Coronary artery (tissue), 2 donors: Measurements from ENCODE around the gene GBP7.

ENCODE experiments used
- DNase-seq: peaks from one replicate; pipeline ENCODE4 v3.0.0-alpha.2; 2017; ENCODE audit warnings: low spot score
- H3K27ac ChIP-seq, 2 donors: fragments of 200-600 bp; sonication (generic); one replicate each; pipeline ENCODE4 v1.5.1; 2016 to 2019
- H3K4me3 ChIP-seq: fragments of 200-600 bp; sonication (generic); 2 replicates; pipeline ENCODE4 v1.5.1; 2016; ENCODE audit warnings: mild to moderate bottlenecking, moderate library complexity
- TF ChIP-seq, protein P1 (sequence below): fragments of 200-600 bp; sonication (generic); IDR thresholded peaks from one replicate; pipeline ENCODE4 v1.5.1; 2019; ENCODE audit warnings: antibody characterized with exemption

Gene GBP7

DNA sequence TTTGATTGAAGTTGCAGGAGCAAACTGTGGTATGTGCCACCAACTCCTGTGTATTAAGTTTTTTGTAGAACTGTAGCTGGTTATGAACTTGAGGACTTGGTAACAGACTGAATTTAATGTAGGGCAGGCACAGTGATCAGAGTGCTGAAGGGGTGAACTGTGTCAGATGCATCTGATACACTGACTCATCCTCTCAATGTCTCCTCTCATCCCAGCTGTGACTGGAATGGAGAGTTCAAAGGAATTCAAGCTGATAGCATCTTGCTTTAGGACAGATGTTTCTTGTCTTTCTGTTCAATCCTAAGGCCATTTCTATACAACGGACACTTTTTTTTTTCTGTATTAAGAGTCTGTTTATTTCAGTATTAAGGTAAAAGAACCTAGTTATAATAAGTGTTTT, 85.8 kb downstream of the GBP7 start:
- Histone ChIP-seq H3K27ac (no peak overlapping the region), H3K4me3 (no peak overlapping the region)
- TF ChIP-seq, protein P1, sequence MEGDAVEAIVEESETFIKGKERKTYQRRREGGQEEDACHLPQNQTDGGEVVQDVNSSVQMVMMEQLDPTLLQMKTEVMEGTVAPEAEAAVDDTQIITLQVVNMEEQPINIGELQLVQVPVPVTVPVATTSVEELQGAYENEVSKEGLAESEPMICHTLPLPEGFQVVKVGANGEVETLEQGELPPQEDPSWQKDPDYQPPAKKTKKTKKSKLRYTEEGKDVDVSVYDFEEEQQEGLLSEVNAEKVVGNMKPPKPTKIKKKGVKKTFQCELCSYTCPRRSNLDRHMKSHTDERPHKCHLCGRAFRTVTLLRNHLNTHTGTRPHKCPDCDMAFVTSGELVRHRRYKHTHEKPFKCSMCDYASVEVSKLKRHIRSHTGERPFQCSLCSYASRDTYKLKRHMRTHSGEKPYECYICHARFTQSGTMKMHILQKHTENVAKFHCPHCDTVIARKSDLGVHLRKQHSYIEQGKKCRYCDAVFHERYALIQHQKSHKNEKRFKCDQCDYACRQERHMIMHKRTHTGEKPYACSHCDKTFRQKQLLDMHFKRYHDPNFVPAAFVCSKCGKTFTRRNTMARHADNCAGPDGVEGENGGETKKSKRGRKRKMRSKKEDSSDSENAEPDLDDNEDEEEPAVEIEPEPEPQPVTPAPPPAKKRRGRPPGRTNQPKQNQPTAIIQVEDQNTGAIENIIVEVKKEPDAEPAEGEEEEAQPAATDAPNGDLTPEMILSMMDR = no peak
- DNase-seq = no peak

DNA sequence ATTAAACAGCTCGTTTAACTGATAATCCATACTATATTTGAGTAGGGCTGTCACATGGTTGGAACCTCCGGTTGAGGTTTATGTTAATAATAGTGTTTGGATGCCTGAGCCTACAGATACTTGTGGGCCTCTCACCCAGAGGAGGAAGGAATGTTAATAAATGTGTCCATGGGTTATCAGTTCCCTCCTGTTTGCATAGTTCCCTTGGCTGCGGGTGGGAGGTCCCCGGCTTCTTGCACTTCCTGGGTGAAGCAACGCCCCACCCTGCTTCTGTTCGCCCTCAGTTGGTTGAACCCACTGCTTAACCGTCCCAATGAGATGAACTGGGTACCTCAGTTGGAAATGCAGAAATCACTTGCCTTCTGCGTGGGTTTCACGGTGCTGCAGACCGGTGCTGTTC, 87.2 kb downstream of the GBP7 start:
- TF ChIP-seq, protein P1 = no peak
- DNase-seq = no peak
- no peak overlapping the region for H3K27ac ChIP-seq

DNA sequence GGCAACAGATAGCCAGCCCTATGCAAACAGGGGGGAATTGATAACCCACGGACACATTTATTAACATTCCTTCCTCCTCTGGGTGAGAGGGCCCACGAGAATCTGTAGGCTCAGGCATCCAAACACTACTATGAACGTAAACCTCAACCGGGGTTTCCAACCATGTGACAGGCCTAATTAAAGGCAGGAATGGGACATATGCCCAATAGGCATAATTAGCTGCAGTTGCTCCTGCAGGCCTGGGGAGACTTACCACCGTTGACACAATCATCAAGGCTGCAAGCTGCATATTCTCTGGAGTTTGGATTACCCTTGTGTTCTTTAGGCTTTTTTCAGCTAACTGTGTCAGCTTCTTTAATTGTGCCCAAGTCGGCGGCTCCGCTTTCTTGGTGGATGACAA, 88.6 kb downstream of the GBP7 start:
- Histone ChIP-seq H3K4me3 (no peak overlapping the region), H3K27ac (no peak overlapping the region)
- DNase-seq = no peak
- TF ChIP-seq, protein P1 = no peak

More for the DNA sequence above, 87.2 kb downstream of the GBP7 start:
- H3K4me3 ChIP-seq = no peak overlapping the region

DNA sequence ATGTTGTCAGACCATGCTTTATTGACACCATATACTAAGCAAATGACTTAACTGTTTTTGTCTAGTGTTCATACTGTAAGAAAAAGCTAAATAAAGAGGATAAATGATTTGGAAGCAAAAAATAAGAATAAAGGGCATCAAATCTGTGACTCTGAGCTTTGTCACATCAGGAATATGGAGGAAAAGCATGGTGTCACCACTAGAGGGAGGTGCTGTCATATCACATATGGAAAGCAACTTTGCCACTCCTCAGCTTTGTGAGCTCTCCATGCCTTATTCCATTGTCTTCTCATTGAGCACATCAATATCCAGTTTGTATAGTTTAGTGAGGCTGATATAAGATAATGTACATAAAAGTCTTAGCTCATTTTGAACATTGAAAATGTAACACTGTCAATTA, 90.0 kb downstream of the GBP7 start:
- DNase-seq = no peak
- TF ChIP-seq, protein P1 = peak; percentile 43
- no peak overlapping the region for H3K4me3 ChIP-seq
- H3K27ac ChIP-seq = no peak overlapping the region
